ENCODE results near the gene OR5AS1.

OR5AS1 gene

DNA sequence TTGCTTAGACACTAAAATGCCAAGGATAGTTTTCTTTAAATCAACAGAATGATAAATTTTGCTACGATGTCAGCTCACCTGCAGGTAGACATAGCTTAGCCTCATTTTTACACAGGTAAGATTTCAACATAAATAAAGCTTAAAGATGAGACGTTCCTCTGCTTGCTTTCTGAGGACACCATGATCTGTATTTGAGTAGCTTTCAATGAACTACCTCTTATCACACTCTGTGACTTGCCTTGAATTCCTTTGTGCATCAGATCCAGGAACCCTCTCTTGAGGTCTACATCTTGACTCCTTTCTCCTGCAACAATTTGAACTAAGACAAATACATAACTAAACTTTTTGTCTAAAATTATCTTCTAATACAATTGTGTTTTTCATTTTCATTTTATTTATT lies 39.5 kb downstream of the OR5AS1 start:
- DNase-seq (ENCODE audit: low read depth), result no peak
- TF ChIP-seq, protein P1, sequence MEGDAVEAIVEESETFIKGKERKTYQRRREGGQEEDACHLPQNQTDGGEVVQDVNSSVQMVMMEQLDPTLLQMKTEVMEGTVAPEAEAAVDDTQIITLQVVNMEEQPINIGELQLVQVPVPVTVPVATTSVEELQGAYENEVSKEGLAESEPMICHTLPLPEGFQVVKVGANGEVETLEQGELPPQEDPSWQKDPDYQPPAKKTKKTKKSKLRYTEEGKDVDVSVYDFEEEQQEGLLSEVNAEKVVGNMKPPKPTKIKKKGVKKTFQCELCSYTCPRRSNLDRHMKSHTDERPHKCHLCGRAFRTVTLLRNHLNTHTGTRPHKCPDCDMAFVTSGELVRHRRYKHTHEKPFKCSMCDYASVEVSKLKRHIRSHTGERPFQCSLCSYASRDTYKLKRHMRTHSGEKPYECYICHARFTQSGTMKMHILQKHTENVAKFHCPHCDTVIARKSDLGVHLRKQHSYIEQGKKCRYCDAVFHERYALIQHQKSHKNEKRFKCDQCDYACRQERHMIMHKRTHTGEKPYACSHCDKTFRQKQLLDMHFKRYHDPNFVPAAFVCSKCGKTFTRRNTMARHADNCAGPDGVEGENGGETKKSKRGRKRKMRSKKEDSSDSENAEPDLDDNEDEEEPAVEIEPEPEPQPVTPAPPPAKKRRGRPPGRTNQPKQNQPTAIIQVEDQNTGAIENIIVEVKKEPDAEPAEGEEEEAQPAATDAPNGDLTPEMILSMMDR (IDR thresholded peaks at IDR 0.05; ENCODE audit: insufficient read depth, low read depth, low read length, missing control alignments), result no peak
- no peak overlapping the region for H3K4me3 ChIP-seq (ENCODE audit: low read depth, low read length)
